GM10266 (cell line): ENCODE data around the gene GJD4.

Source experiments
- DNase-seq: peaks from one replicate; pipeline ENCODE4 v3.0.0; 2012; ENCODE audit errors: extremely low spot score
- TF ChIP-seq, protein P1 (sequence below): IDR thresholded peaks from 2 replicates; pipeline ENCODE4 v1.5.1; 2012; ENCODE audit warnings: mild to moderate bottlenecking, low read depth; ENCODE audit not compliant: control insufficient read depth, insufficient read depth; ENCODE audit errors: missing control alignments

Gene GJD4

DNA sequence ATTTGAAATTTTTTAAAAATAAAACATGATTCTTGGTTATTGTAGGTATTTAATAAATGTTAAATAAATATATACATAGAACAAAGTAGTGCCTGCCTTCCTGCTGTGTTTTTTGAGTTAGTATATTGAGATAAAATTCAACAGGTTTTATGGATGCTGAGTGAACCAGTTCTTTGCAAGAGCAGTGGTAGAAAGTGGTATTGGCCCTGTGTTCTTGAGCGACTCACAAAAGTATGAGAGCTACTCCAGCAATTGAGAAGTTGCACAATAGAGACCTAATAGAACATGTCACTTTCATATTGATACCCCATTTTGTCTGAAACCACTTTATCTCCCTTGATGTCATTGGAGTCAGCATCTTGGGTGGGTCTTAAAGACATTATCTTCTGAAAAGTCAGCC lies 32.6 kb upstream of the GJD4 start:
- DNase-seq = no peak
- TF ChIP-seq, protein P1, sequence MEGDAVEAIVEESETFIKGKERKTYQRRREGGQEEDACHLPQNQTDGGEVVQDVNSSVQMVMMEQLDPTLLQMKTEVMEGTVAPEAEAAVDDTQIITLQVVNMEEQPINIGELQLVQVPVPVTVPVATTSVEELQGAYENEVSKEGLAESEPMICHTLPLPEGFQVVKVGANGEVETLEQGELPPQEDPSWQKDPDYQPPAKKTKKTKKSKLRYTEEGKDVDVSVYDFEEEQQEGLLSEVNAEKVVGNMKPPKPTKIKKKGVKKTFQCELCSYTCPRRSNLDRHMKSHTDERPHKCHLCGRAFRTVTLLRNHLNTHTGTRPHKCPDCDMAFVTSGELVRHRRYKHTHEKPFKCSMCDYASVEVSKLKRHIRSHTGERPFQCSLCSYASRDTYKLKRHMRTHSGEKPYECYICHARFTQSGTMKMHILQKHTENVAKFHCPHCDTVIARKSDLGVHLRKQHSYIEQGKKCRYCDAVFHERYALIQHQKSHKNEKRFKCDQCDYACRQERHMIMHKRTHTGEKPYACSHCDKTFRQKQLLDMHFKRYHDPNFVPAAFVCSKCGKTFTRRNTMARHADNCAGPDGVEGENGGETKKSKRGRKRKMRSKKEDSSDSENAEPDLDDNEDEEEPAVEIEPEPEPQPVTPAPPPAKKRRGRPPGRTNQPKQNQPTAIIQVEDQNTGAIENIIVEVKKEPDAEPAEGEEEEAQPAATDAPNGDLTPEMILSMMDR = no peak

DNA sequence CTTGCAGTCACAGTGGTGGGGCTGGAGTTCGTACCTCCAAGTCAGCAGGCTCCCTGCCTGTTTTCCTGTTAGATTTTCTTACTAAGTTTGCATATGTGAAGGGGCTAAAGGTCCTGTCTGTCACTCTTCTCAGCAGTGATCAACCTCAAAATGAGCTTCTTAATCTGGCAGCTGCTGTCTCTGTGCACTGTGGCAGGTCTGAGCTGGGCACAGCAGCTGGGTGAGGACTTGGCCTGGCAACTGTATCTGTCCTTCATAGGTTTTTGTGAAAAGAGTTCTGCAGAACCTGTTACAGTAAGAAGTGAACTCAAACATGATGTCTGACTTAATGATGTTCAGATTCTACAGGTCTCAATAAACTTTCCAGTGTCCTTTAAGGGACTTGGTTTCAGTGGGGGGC lies 31.3 kb upstream of the GJD4 start:
- TF ChIP-seq, protein P1 = no peak
- no peak for DNase-seq

DNA sequence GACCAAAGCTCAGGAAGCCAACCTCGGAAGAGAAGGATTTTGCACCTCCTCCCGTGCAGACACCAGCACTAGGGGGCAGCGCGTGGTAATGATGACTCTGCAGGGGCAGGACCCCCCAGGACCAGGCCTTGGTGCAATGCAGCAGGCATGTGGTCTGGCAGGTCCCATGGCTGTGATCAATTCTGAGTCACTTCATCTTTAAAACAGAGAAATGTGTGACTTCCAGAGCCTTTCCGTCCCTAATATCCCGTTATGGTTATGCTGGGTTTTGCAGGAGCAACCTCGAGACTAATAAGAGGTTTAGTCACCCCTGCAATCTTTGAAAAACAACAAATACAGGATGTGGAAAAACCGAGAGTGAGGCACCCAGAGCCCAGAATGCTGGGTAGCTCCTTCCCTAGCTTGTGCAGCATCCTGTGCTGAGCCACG lies 30.2 kb upstream of the GJD4 start:
- DNase-seq = no peak
- TF ChIP-seq, protein P1 = no peak

DNA sequence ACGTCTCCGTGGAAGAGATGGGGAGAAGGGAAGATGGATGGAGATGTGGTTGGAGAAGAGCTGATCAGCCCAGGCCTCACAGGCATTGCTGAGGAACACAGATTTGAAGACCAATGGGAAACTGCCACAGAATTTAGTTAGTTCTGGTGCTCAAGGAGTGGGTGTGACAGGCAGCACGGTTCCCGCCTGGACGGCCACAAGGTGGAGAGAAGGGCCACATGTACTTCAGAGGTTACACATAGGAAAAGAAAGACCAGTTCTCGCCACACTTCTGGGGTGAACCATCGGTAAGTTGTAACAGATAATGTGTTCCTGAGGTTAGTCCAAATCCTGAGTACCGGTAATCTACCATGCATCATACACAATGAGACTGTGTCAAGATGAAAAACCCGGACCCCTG lies 29.5 kb upstream of the GJD4 start:
- no peak for DNase-seq
- TF ChIP-seq, protein P1 = no peak

DNA sequence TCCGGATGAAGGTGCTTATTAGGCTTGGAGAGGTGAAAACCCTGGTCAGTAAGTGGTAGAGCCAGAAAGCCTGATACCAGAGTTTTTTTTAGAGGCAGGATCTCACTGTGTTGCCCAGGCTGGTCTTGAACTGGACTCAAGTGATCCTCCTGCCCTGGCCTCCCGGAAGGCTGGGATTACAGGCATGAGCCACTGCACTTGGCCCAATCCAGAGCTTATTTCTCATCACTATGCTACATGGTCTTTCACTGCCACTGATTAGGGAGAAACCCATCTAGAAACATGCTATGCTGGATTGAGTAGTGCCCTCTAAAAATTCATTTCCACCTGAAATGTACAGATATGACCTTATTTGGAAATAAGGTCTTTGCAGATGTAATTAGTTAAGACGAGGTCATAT lies 28.4 kb upstream of the GJD4 start:
- TF ChIP-seq, protein P1 = no peak
- no peak for DNase-seq

DNA sequence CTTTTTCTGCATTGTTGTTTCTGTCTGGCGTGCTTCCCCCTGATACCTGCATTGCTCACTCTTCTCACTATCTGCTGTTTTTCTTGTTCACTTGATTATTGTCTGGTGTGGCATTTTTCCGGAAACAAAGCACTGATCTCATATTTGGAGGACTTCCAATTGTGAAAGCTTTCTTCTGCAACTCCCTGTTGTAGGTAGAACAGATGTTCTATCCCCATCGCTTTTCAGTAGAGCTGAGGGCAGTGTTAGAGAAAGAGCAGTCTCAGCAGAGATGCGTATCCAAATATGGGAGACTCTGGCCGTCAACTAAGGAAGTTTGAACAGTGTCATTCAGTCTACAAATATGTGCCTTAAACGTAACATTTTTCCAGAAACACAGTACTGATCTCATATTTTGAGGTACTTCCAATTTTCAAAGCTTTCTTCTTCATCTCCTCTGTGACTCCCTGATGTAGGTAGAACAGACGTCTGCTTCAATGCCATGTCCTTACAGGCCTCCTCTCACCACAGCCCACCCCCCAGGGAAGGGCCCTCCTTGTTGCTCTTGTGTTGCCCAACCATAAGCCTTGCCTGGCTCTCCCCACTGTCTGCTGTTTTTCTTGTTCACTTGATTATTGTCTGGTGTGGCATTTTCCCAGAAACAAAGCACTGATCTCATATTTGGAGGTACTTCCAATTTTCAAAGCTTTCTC lies 27.1 kb upstream of the GJD4 start:
- no peak for DNase-seq
- TF ChIP-seq, protein P1 = no peak

DNA sequence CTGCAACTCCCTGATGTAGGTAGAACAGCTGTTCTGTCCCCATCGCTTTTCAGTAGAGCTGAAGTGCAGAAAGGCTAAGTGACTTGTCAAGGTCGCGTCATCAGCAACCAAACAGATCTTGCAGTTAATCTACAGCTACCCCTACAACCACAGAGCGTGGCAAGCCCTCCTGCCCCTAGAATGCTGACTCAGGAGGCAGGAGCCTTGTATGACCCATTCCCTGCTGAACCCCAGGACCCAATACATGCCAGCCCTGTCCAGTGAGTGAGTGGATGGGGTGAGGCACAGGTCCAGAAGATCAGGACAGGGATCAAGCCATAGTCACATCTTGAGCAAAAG lies 26.6 kb upstream of the GJD4 start:
- TF ChIP-seq, protein P1 = no peak
- no peak for DNase-seq
